NCI-H2171 (cell line): ENCODE measurements around the gene MAD1L1.
"Not testable (repeated sequence)": the region's sequence is repeated elsewhere in the genome, so short reads cannot be mapped to it uniquely, and the experiment has no call there.

Source experiments
- DNase-seq: peaks from one replicate; lab custom pipeline; 2025; lab: John Stamatoyannopoulos, UW

The MAD1L1 gene

GRCh38 chr7:2232766-2233520 lies at the start of gene MAD1L1:
Gene MAD1L1, minus strand, starts transcription at chr7:2232945. Its CDS starts 2,812 bp downstream, at chr7:2230133.
- peak; percentile 88 for DNase-seq

DNA sequence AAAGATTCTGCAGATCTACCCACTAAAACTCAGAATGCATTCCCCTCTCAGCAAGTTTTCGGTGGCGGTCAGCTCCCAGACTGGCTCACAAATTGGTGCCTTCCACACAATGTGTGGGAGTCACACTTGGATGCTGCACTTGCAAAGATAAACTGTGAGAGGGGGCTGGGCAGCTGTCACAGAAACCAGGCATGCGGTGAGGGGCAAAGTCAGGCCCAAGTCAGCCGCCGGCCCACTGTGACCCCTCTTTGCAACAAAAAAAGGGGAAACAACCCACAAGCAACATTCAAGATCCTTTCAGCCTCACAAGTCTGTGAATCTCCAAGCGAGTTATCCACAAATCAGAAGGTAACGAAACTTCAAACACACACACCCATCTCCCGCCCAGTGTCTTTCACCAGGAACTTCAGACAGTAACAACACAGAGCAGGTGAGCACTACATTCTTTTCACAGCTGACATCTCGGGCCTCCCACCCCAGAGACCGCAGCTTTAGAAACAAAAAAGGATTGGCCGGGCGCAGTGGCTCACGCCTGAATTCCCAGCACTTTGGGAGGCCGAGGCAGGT lies 49.5 kb upstream of the MAD1L1 start:
- DNase-seq: no peak

GRCh38 chr7:2281541-2281940 lies 48.8 kb upstream of the MAD1L1 start:
- DNase-seq: no peak

DNA sequence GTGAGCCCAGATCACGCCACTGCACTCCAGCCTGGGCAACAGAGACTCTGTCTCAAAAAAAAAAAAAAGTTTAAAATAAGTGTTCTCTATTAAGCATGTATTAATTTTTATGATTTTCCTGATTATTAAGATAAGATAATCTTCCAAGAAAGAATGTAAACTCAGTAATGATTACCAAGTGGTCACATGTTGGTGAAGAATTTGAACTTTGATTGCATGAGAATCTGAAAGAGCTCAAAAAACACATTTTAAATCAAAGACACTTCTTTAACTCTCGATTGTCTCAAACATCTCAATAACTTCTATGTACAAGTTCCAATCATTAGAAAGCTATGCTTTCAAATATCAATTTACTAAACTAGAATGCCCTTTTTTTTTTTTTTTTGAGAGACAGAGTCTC lies 47.7 kb upstream of the MAD1L1 start:
- no peak for DNase-seq

- DNase-seq: no peak
Observed at GRCh38 chr7:2279896-2280295, 47.2 kb upstream of the MAD1L1 start.

DNA sequence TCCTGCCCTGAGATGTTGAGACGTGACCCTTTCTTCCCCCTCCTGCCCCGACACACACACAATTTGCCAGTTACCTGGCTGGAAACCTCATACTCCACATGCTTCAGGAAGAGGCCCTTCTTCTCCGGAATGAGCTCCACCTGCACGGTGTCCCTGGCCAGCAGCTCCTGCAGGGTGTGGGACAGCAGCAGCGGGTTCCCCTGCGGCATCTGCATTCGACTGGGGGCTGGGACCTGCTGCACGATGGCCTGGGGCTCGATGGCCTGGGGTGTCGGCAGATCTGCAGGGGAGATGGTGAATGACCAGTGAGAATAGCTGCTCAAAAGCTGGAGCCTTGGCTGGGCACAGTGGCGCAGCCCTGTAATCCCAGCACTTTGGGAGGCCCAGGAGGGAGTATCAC lies 45.3 kb upstream of the MAD1L1 start:
- DNase-seq: no peak

DNA sequence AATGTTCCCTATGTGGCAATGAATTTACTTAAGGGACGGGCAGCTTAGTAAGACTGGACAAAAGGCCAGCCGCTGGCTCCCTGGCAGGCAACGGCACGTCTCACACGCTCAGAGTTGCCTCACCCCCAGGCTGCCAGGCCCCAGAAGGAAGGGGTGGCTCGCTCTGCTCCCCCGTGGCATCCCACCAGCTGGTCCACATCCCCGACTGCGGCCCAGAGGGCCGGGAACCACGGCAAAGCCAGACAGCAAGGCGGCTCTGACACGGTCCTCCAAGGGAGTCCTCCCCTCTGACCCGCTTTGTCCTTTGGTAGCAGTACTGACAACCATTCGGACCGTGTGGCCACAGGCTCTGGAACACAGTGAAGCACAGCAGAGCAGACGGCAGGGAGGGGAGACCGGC lies 43.4 kb upstream of the MAD1L1 start:
- DNase-seq: no peak

DNA sequence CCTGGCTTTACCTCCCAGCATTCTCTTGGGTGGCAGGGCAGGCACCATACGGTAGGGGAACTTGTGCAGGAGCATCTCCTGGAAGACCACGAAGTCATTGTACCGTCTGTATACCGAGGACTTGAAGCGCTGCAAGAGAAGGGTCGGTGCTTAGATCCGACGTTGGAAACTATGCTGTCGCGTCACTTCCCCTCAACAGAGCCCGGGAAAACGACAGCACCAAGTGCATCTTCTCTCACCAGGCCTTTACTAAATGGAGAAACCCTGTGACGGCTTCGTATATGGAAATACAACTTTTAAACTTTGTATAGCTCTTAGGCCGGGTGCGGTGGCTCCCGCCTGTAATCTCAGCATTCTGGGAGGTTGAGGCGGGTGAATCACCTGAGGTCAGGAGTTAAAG lies 42.4 kb upstream of the MAD1L1 start:
- DNase-seq: no peak

DNA sequence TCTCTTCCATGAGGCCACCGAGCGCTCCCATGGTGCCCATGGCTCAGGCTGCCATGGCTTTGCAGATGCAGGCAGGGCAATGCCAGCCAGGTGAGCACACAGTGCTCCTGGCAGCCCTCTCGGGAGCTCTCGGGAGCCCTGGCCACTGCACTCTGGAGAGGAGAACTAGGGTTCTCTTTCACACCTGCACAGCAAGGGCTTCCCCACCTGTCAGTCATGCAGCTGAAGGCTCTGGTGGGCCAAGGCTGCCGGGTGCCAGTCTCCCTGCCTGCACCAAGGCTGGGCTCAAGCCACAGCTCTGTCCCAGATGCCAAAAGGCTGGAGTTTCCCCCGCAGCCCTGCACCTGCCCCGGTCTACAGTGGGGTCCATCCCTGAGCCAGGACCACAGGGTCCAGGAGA lies 41.9 kb upstream of the MAD1L1 start:
- no peak for DNase-seq

DNA sequence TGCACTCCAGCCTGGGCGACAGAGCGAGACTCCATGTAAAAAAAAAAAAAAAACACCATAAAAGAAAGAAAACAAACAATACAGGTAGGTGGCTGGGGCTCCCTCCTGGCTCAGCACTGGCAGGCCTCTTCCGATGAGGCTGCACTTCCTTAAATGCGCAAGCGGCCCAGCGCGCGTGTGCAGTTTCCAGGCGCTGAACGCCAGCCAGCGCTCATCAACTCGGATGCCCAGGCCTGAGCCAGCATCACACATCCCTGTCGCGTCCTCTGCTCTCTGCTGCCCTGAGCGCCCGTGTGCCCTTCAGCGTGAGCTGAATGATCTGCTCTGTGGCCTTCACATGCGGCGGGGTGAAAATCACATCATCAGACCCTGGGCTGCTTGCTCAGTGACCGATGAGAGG lies 41.1 kb upstream of the MAD1L1 start:
- DNase-seq: no peak

DNA sequence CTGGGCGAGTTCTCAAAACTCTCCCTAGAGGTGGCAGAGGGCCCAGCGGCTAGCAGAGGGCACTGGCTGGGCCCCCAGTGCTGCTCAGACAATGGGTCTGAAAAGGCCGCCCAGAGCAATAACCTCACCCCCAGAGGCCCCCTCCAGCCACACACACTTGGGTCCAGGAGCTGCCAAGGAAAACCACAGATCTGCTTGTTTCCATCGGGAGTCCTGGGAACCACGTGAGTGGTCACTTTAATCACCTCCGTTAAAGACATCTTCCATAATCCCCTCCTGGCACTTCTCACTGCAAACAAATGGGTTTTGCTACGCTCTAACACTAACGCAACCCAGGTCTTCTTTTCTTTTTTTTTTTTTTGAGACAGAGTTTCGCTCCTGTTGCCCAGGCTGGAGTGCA lies 39.3 kb upstream of the MAD1L1 start:
- no peak for DNase-seq

DNA sequence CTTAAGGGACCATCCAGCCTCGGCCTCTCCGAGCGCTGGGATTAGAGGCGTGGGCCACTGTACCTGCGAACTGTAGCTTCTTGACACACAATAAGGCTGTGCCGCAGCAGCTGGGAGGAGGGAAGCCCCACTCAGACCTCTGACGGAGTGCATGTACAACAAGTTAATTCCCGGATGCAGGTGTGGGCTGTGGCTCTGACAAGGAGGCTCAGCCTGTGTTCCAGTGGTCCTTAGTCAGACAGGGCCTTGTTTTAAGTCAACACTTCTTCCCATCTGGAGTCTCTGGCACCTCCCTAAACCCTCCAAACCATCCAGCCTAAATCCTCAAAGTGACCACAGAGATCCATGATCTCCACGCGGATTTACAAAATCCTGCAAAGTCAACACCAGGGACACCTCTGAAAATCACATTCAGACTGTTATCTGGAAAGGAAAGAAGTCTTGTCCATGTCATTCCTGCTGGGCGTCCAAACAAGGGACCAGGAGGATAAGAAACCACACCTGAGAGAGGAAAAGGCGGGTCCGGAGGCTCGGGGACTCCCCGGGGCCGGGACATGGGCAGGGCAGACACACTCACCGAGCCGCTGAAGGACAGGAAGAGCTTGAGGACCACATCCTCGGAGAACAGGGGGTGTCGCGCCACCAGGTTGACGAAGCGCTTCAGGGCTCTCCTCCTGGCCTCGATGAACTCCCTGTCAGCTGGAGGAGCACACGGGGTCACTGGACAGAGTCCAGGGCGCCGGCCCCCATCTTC lies 38.7 kb upstream of the MAD1L1 start:
- no peak for DNase-seq

DNA sequence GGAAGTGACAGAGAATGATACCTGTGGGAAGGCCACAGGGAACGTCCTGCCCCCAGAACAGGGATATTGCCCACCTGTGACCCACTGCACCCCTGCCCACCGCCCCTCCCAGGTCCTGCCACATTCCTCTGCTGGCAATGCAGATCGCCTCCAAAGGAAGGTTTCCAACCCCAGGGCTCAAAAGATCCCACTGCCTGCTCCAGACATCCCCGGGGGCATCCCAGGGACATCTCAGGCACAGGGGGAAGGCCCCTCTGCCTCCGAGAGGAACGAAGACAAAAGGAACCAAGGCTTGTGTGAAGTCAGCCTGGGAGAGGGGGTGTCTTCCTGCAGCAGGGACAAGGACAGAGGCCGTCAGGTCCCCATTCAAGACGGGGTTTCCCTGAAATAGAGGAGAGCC lies 37.8 kb upstream of the MAD1L1 start:
- no peak for DNase-seq

DNA sequence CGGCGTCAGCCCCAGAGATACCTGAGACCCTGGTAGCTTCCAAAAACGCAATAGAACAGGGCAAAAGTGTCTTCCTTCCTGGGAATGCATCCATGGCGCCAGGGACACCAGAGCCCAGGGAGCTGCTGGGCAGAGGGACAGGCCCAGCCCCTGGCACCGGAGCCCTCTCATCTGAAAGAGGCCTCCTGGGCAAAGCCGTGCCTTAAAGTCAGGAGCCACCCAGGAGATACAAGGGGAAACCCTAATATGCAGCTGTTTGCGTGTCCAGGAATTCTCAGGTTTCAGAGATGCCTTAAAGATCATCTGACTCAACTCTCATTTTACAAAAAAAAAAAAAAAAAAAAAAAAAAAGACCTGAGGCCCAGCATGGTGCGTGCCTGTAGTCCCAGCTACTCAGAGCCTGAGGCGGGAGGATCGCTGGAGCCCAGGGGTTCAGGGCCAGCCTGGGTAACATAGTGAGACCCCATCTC lies 37.3 kb upstream of the MAD1L1 start:
- DNase-seq: peak; percentile 28

DNA sequence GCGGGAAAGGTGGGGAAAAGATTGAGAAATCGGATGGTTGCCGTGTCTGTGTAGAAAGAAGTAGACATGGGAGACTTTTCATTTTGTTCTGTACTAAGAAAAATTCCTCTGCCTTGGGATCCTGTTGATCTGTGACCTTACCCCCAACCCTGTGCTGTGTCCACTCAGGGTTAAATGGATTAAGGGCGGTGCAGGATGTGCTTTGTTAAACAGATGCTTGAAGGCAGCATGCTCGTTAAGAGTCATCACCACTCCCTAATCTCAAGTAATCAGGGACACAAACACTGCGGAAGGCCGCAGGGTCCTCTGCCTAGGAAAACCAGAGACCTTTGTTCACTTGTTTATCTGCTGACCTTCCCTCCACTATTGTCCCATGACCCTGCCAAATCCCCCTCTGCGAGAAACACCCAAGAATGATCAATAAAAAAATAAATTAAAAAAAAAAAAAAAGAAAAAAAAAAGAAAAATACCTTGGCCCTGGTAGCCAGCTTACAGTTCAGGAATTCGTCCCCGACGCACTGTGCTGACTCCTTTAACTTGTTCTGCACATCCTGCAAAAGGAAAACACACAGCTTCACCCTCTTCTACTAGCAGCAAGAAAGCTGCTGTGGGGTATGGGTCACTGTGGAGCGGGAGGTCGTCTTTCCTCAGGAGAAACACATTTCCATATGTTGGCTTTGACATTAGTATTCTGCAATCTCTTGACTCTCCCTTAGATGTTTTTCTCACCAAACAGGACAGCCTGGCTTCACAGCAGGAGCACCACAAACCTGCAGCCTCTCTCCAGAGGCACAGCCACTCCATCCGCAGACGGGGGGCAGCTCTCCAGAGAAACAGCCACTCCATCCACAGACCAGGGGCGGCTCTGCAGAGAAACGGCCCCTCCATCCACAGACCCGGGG lies 36.6 kb upstream of the MAD1L1 start:
- not testable (repeated sequence) for DNase-seq

GRCh38 chr7:2266911-2267310 lies 34.2 kb upstream of the MAD1L1 start:
- DNase-seq: peak; percentile 37

- DNase-seq: no peak
Observed at GRCh38 chr7:2264158-2264557, 31.4 kb upstream of the MAD1L1 start.

- DNase-seq: no peak
Observed at GRCh38 chr7:2263176-2263575, 30.4 kb upstream of the MAD1L1 start.

GRCh38 chr7:2261611-2262010 lies 28.9 kb upstream of the MAD1L1 start:
- no peak for DNase-seq

GRCh38 chr7:2260820-2261219 lies 28.1 kb upstream of the MAD1L1 start:
- DNase-seq: peak; percentile 72

DNA sequence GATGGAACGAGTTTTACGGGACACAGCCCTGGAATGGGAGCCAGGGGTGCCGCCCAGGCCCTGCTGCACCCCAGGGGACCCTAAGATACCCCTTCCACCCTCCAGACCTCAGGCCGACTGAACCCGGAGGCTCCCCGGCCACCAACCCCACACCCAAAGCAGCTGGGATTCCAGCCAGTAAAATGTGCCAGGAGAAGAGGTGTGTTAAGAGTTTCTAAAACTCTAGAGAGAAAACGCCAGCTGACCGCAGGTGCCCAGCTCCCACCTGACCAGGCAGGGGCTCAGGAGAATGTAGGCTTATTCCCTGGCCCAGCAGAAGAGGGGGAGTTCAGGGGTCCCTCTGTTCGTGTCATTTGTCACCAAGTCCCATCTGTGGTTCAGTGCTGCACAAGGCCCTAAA lies 26.7 kb upstream of the MAD1L1 start:
- DNase-seq: no peak
